Caco-2 (cell line): ENCODE data around the gene SERPINC1. TPM values are rescaled to one million over a fixed set of nuclear protein-coding genes. Genes with fewer than 3 reads are reported as not detected.

Experiments used
- BruUV-seq: library from RNA; stranded (reverse); fragments of 400-500 nt; replicated peaks from 2 replicates; lab custom pipeline; 2021; lab: Mats Ljungman, UMichigan
- CTCF ChIA-PET: fragments of 300-600 bp; sonication (Branson Sonifier 250); formaldehyde crosslinking; loops from one replicate; lab custom pipeline; 2022; ENCODE audit warnings: antibody characterized with exemption; lab: Charles Lee
- POLR2A ChIA-PET: fragments of 300-600 bp; sonication (Branson Sonifier 250); formaldehyde crosslinking; loops from one replicate; lab custom pipeline; 2022; ENCODE audit warnings: antibody characterized with exemption; lab: Charles Lee
- DNase-seq, 2 experiments: peaks; one replicate each; pipeline versions ENCODE4 v3.0.0 to v3.0.0-alpha.2; 2020 to 2022
- H3K27me3 ChIP-seq: replicated peaks from 2 replicates; pipeline ENCODE4 v1.6.0; 2011; ENCODE audit warnings: low read length; ENCODE audit not compliant: control insufficient read depth, insufficient read depth
- H3K36me3 ChIP-seq: 2 replicates; pipeline ENCODE4 v1.5.1; 2011; ENCODE audit warnings: low read length; ENCODE audit not compliant: control insufficient read depth, insufficient read depth
- H3K4me1 ChIP-seq: fragments of 250-450 bp; sonication (Bioruptor Pico); 2 replicates; pipeline ENCODE4 v1.5.1; 2020; ENCODE audit warnings: mild to moderate bottlenecking
- H3K4me3 ChIP-seq: 2 replicates; pipeline ENCODE4 v1.5.1; 2011; ENCODE audit warnings: low read depth, mild to moderate bottlenecking, control low read depth, low read length
- H3K9me3 ChIP-seq: fragments of 250-450 bp; sonication (Bioruptor Pico); 2 replicates; pipeline ENCODE4 v1.5.1; 2020; ENCODE audit warnings: mild to moderate bottlenecking, moderate library complexity
- H3K27ac Mint-ChIP-seq: one replicate; pipeline ENCODE4 v1.8.0; 2022; ENCODE audit warnings: mixed read lengths; ENCODE audit not compliant: unreplicated experiment
- H3K27me3 Mint-ChIP-seq: one replicate; pipeline ENCODE4 v1.8.0; 2022; ENCODE audit warnings: mixed read lengths; ENCODE audit not compliant: insufficient read depth, unreplicated experiment
- H3K36me3 Mint-ChIP-seq: one replicate; pipeline ENCODE4 v1.8.0; 2022; ENCODE audit warnings: mild to moderate bottlenecking, mixed read lengths; ENCODE audit not compliant: insufficient read depth, unreplicated experiment
- H3K4me1 Mint-ChIP-seq: one replicate; pipeline ENCODE4 v1.8.0; 2022; ENCODE audit warnings: low read depth, mixed read lengths; ENCODE audit not compliant: unreplicated experiment
- H3K4me3 Mint-ChIP-seq: one replicate; pipeline ENCODE4 v1.8.0; 2022; ENCODE audit warnings: mild to moderate bottlenecking, moderate library complexity, mixed read lengths; ENCODE audit not compliant: unreplicated experiment
- H3K9me3 Mint-ChIP-seq: one replicate; pipeline ENCODE4 v1.8.0; 2022; ENCODE audit warnings: mixed read lengths; ENCODE audit not compliant: unreplicated experiment
- intact Hi-C: fragments of 100-400 bp; cut with micrococcal nuclease; formaldehyde crosslinking; loops from one replicate; pipeline ENCODE4 v1.10.0; 2022; ENCODE audit not compliant: unreplicated experiment
- total RNA-seq: library from RNA; stranded (reverse); gene quantifications from 2 replicates; pipeline ENCODE4 v1.2.3, GENCODE V29; 2022
- TF ChIP-seq, protein P1 (sequence below), 2 experiments: fragments of 200-600 bp in 1 of 2; IDR thresholded peaks; 1 replicate in 1 of 2; 2 replicates in 1 of 2; pipeline versions ENCODE4 v1.5.1 to v1.8.0; 2011 to 2022; ENCODE audit warnings: antibody characterized with exemption in 1 of 2, control low read depth in 1 of 2, inconsistent platforms in 1 of 2, low read depth in 1 of 2, low read length in 1 of 2, mild to moderate bottlenecking in 1 of 2, moderate library complexity in 1 of 2; ENCODE audit not compliant: insufficient read depth in 1 of 2, severe bottlenecking in 1 of 2, unreplicated experiment in 1 of 2

Gene SERPINC1
- total RNA-seq, 1 experiment from 2014 or later, result 0.98 TPM

DNA sequence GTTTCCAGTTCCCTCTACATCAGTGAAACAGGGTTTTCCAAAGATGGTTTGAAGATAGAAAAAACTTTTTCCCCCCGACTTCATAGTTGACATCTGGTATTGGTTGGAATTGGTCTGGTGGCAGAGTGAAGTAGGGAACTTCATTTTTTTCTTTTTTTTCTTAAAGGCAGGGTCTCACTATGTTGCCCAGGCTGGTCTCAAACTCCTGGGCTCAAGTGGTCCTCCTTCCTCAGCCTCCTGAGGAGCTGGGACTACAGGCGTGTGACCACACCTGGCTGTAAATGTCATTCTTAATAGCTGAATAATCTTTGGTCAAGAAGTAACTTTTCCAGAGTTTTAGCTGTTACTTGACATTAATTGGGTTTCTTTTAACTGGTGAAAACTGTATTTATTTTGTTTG is 27.2 kb downstream of the SERPINC1 start:
- Histone ChIP-seq H3K4me1 (peaks cover 5% of the 10 kb centered on the region; the same call in 1 of the 2 replicates), H3K9me3 (no peaks in the 10 kb centered on the region), H3K4me3 (no peak overlapping the region), H3K27me3 (no peaks in the 10 kb centered on the region), H3K36me3 (no peaks in the 10 kb centered on the region; the same call in none of the 2 replicates)
- no peaks in the 10 kb centered on the region for H3K27me3 Mint-ChIP-seq
- no peaks in the 10 kb centered on the region for H3K36me3 Mint-ChIP-seq
- CTCF ChIA-PET, result no interaction called here
- no peaks in the 10 kb centered on the region for H3K9me3 Mint-ChIP-seq
- intact Hi-C loops, result no loop called here
- POLR2A ChIA-PET, result no interaction called here
- TF ChIP-seq, protein P1, sequence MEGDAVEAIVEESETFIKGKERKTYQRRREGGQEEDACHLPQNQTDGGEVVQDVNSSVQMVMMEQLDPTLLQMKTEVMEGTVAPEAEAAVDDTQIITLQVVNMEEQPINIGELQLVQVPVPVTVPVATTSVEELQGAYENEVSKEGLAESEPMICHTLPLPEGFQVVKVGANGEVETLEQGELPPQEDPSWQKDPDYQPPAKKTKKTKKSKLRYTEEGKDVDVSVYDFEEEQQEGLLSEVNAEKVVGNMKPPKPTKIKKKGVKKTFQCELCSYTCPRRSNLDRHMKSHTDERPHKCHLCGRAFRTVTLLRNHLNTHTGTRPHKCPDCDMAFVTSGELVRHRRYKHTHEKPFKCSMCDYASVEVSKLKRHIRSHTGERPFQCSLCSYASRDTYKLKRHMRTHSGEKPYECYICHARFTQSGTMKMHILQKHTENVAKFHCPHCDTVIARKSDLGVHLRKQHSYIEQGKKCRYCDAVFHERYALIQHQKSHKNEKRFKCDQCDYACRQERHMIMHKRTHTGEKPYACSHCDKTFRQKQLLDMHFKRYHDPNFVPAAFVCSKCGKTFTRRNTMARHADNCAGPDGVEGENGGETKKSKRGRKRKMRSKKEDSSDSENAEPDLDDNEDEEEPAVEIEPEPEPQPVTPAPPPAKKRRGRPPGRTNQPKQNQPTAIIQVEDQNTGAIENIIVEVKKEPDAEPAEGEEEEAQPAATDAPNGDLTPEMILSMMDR (IDR thresholded peaks at IDR 0.05; ENCODE audit: insufficient read depth in 1 of 2, low read depth in 1 of 2, low read length in 1 of 2, severe bottlenecking in 1 of 2, unreplicated experiment in 1 of 2), result no peak
- BruUV-seq, result no TSS peak
- peaks cover 8% of the 10 kb centered on the region for H3K4me1 Mint-ChIP-seq
- H3K4me3 Mint-ChIP-seq, result no peak overlapping the region
- H3K27ac Mint-ChIP-seq, result no peak overlapping the region
- no peak for DNase-seq

DNA sequence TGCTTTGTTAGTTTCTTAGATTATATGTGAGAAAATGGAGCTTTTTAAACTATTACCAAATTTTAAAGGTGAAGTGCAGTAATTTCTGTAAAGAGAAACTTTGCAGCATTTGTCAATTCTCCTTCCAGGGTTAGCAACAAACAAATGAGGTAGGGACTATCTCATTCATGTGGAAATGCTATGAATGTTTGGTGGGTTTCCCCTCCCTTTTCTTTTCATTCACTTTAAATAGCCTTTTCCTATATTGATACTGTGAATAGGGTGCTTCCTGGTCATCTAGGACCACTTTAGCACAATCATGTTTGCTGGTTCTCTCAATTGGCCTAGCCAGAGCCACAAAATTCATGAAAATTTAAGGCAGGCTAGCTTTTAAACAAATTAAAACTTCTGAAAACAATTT is 28.4 kb downstream of the SERPINC1 start:
- Histone ChIP-seq H3K36me3 (no peaks in the 10 kb centered on the region; the same call in 1 of the 2 replicates), H3K27me3 (no peaks in the 10 kb centered on the region), H3K4me3 (no peak overlapping the region), H3K4me1 (peaks cover 5% of the 10 kb centered on the region; the same call in 1 of the 2 replicates), H3K9me3 (no peaks in the 10 kb centered on the region)
- Mint-ChIP-seq H3K27me3 (no peaks in the 10 kb centered on the region), H3K4me3 (no peak overlapping the region), H3K27ac (no peak overlapping the region), H3K9me3 (no peaks in the 10 kb centered on the region), H3K4me1 (peaks cover 8% of the 10 kb centered on the region), H3K36me3 (no peaks in the 10 kb centered on the region)
- TF ChIP-seq, protein P1 (IDR thresholded peaks at IDR 0.05; ENCODE audit: insufficient read depth in 1 of 2, low read depth in 1 of 2, low read length in 1 of 2, severe bottlenecking in 1 of 2, unreplicated experiment in 1 of 2), result no peak
- ChIA-PET CTCF (no interaction called here), POLR2A (interaction anchor here (1.0 kb wide), 1 partner anchor 20 kb away, joined by 3 read pairs; the partner anchor contains the start of gene ZBTB37)
- no peak for DNase-seq
- no TSS peak for BruUV-seq
- intact Hi-C loops, result no loop called here

DNA sequence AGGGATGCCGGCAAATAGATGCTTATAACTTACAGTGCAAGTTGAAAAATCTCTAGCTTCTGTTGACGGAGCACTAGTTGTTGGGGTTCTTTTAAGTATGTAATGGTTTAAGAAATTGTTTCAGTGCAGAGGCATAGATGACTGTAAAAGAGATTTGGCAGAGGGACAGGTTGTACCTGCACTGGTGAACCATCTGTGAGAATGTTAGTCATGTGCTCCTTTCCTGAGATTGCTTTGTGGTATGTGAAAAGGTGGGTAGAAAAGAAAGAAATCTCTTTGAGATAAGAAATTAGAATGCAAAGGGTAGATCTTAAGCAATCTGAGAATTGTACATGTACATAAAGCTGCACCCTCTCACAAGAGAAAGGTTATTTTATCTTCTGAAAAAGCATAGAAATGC is 29.5 kb downstream of the SERPINC1 start:
- DNase-seq, result no peak
- POLR2A ChIA-PET, result interaction anchor here (1.0 kb wide), 1 partner anchor 19 kb away, joined by 3 read pairs; the partner anchor contains the start of gene ZBTB37
- Mint-ChIP-seq H3K4me1 (peaks cover 8% of the 10 kb centered on the region), H3K27me3 (no peaks in the 10 kb centered on the region), H3K4me3 (no peak overlapping the region), H3K36me3 (no peaks in the 10 kb centered on the region), H3K9me3 (no peaks in the 10 kb centered on the region), H3K27ac (no peak overlapping the region)
- intact Hi-C loops, result no loop called here
- CTCF ChIA-PET, result no interaction called here
- Histone ChIP-seq H3K27me3 (no peaks in the 10 kb centered on the region), H3K4me1 (peaks cover 5% of the 10 kb centered on the region; the same call in 1 of the 2 replicates), H3K9me3 (no peaks in the 10 kb centered on the region), H3K36me3 (no peaks in the 10 kb centered on the region; the same call in 1 of the 2 replicates), H3K4me3 (no peak overlapping the region)
- TF ChIP-seq, protein P1 (IDR thresholded peaks at IDR 0.05; ENCODE audit: insufficient read depth in 1 of 2, low read depth in 1 of 2, low read length in 1 of 2, severe bottlenecking in 1 of 2, unreplicated experiment in 1 of 2), result no peak
- no TSS peak for BruUV-seq
